Keratinocyte (primary cell): ENCODE results near the gene ANKRD2. TPM values are rescaled to one million over a fixed set of nuclear protein-coding genes. Genes with fewer than 3 reads are reported as not detected.

Source experiments
- DNase-seq: peaks from one replicate; pipeline ENCODE4 v3.0.0-alpha.2; 2011; ENCODE audit warnings: low read depth, missing footprints, low spot score
- FAIRE-seq: peaks from 2 replicates; lab custom pipeline; 2011; peaks lifted over from hg19 to GRCh38; lab: Jason Lieb, UNC
- H2AFZ ChIP-seq: 2 replicates; pipeline ENCODE4 v1.6.0; 2012; ENCODE audit warnings: low read length, control low read depth, inconsistent platforms; ENCODE audit not compliant: control insufficient read depth
- H3K27ac ChIP-seq: 2 replicates; pipeline ENCODE4 v1.5.1; 2011; ENCODE audit warnings: low read length; ENCODE audit not compliant: control insufficient read depth, insufficient read depth
- H3K27me3 ChIP-seq: 3 replicates; pipeline ENCODE4 v1.6.0; 2011; ENCODE audit warnings: low read length; ENCODE audit not compliant: control insufficient read depth, insufficient read depth; ENCODE audit errors: extremely low read depth
- H3K36me3 ChIP-seq, 2 experiments: 2 replicates in 1 of 2; 3 replicates in 1 of 2; pipeline ENCODE4 v1.5.1; 2011; ENCODE audit warnings: low read length in 2 of 2, mild to moderate bottlenecking in 1 of 2; ENCODE audit not compliant: control insufficient read depth in 2 of 2, insufficient read depth in 2 of 2; ENCODE audit errors: extremely low read depth in 1 of 2
- H3K4me1 ChIP-seq: 3 replicates; pipeline ENCODE4 v1.5.1; 2011; ENCODE audit warnings: low read length; ENCODE audit not compliant: control insufficient read depth, insufficient read depth; ENCODE audit errors: extremely low read depth
- H3K4me2 ChIP-seq: 3 replicates; pipeline ENCODE4 v1.6.0; 2011; ENCODE audit warnings: low read depth, low read length; ENCODE audit not compliant: control insufficient read depth, insufficient read depth; ENCODE audit errors: extremely low read depth
- H3K4me3 ChIP-seq, 3 experiments: fragments of 200-600 bp in 1 of 3; sonication (generic) in 1 of 3; 2 replicates in 2 of 3; 3 replicates in 1 of 3; pipeline ENCODE4 v1.5.1; 2011 to 2016; ENCODE audit warnings: low read length in 3 of 3, mild to moderate bottlenecking in 3 of 3, control low read depth in 2 of 3, inconsistent platforms in 1 of 3, low read depth in 1 of 3, mixed read lengths in 1 of 3, mixed run types in 1 of 3, moderate library complexity in 1 of 3; ENCODE audit not compliant: control insufficient read depth in 2 of 3, insufficient read depth in 2 of 3; ENCODE audit errors: extremely low read depth in 1 of 3
- H3K79me2 ChIP-seq: 2 replicates; pipeline ENCODE4 v1.6.0; 2012; ENCODE audit warnings: low read length; ENCODE audit not compliant: control insufficient read depth, insufficient read depth
- H3K9ac ChIP-seq: 3 replicates; pipeline ENCODE4 v1.6.0; 2011; ENCODE audit warnings: low read length; ENCODE audit not compliant: control insufficient read depth, insufficient read depth; ENCODE audit errors: extremely low read depth
- H3K9me1 ChIP-seq: 3 replicates; pipeline ENCODE4 v1.6.0; 2011; ENCODE audit warnings: low read length; ENCODE audit not compliant: control insufficient read depth, insufficient read depth; ENCODE audit errors: extremely low read depth
- H3K9me3 ChIP-seq: 2 replicates; pipeline ENCODE4 v1.5.1; 2012; ENCODE audit warnings: low read depth, low read length; ENCODE audit not compliant: control insufficient read depth
- H4K20me1 ChIP-seq: 3 replicates; pipeline ENCODE4 v1.6.0; 2011; ENCODE audit warnings: low read length; ENCODE audit not compliant: control insufficient read depth, insufficient read depth; ENCODE audit errors: extremely low read depth
- CTCF ChIP-seq, 3 experiments: IDR thresholded peaks in 1 of 3; conservative IDR thresholded peaks in 1 of 3; optimal IDR thresholded peaks in 1 of 3; 2 replicates in 2 of 3; 3 replicates in 1 of 3; pipeline versions ENCODE3 to v1.5.1; 2011; ENCODE audit warnings: low read length in 3 of 3, mild to moderate bottlenecking in 3 of 3, moderate library complexity in 2 of 3, control low read depth in 1 of 3, inconsistent platforms in 1 of 3; ENCODE audit not compliant: insufficient read depth in 2 of 3; ENCODE audit errors: extremely low read depth in 1 of 3
- EZH2 ChIP-seq: IDR thresholded peaks from one replicate; pipeline ENCODE4 v1.6.1; 2012; ENCODE audit warnings: inconsistent platforms, mild to moderate bottlenecking, low read length, moderate library complexity
- dilution Hi-C: fragments of 300-500 bp; cut with MboI; formaldehyde crosslinking; loops from one replicate; pipeline ENCODE4 v1.7.0; 2020; ENCODE audit warnings: low sequenced_read_pairs; ENCODE audit not compliant: extremely low pct_ligation_motif_present
- polyA plus RNA-seq, 5 experiments: library from polyadenylated mRNA; depleted of rRNA in 3 of 5; stranded (reverse) in 3 of 5; stranded (forward) in 1 of 5; unstranded in 1 of 5; fragments of >200 nt; gene quantifications; 1 replicate in 1 of 5; 2 replicates in 3 of 5; 3 replicates in 1 of 5; pipeline versions ENCODE4 v1.2.1 to v1.2.3, GENCODE V29; 2011 to 2012; ENCODE audit warnings: missing spikeins in 2 of 5, low read depth in 1 of 5, low replicate concordance in 1 of 5

ANKRD2 gene
- polyA plus RNA-seq, 1 donor (not counting 4 experiments of a cell fraction or from before 2014, with no cell fraction given): 0.38 TPM

- dilution Hi-C loops: no loop called here
- Histone ChIP-seq H4K20me1 (no peaks in the 10 kb centered on the region), H3K9me1 (no peaks in the 10 kb centered on the region), H3K79me2 (no peaks in the 10 kb centered on the region), H3K4me1 (peaks cover 17% of the 10 kb centered on the region), H3K27ac (no peak overlapping the region), H3K36me3 (no peaks in the 10 kb centered on the region), H3K4me3 (no peak overlapping the region), H2AFZ (no peak overlapping the region), H3K9ac (no peak overlapping the region), H3K27me3 (no peaks in the 10 kb centered on the region), H3K4me2 (no peak overlapping the region), H3K9me3 (no peaks in the 10 kb centered on the region)
- TF ChIP-seq EZH2 (no peak), CTCF (optimal IDR thresholded peaks at IDR 0.05 in 1 of 3, IDR thresholded peaks at IDR 0.05 in 1 of 3, conservative IDR thresholded peaks at IDR 0.05 in 1 of 3; ENCODE audit: extremely low read depth in 1 of 3, insufficient read depth in 2 of 3, low read length in 3 of 3) (no peak)
- DNase-seq (no peak), FAIRE-seq (no peak)
Measured at GRCh38 chr10:97600616-97601015, 28.0 kb downstream of the ANKRD2 start.

DNA sequence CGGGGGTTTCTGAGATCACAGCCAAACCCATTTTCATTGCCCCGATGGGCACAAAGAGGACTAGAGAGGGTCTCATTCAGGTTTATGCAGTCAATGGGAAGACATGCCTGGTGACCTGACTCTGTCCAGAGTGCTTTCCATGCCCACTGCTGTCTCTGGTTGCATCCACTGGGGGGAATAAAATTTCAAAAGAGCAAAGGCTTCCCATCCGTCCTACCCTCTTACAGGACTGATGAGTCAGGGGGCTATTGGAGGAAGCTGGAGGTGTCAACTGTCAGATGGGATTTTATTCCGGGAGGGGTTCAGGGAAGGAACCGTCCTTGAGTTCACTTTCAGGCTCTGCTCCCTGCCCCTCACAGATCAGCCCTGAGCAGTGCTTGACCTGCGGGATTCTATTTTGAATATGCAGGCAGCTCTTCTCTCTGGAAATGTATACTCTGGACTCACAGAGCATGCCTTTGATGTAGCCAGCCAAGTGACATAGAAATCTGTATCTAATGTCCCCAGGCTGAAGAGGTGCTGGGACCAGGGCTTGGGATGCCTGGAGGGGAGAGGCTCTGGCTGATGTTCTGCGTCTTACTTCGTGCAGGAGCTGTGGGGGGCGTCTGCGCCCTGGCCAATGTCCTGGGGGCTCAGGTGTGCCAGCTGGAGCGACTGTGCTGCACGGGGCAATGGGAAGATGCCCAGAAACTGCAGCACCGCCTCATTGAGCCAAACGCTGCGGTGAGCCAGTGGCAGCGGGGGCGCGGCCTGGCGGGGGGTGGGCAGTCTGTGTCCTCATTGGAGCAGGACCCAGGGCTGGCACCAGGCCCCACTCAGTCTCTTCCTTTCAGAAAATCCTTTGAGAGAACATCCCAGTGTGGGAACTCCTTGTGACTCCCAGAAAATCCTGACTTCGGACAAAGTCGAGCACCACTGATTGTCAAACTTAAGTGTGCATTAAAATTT, 29.0 kb downstream of the ANKRD2 start:
- no peak for FAIRE-seq
- H3K4me1 ChIP-seq: peaks cover 8% of the 10 kb centered on the region
- H3K27me3 ChIP-seq: no peaks in the 10 kb centered on the region
- dilution Hi-C loops: no loop called here
- H2AFZ ChIP-seq: no peak overlapping the region
- H3K79me2 ChIP-seq: no peaks in the 10 kb centered on the region
- DNase-seq: no peak
- no peak overlapping the region for H3K4me3 ChIP-seq
- no peaks in the 10 kb centered on the region for H4K20me1 ChIP-seq
- no peaks in the 10 kb centered on the region for H3K9me3 ChIP-seq
- no peak overlapping the region for H3K4me2 ChIP-seq
- no peaks in the 10 kb centered on the region for H3K36me3 ChIP-seq
- H3K27ac ChIP-seq: no peak overlapping the region
- no peak overlapping the region for H3K9ac ChIP-seq
- TF ChIP-seq CTCF (optimal IDR thresholded peaks at IDR 0.05 in 1 of 3, IDR thresholded peaks at IDR 0.05 in 1 of 3, conservative IDR thresholded peaks at IDR 0.05 in 1 of 3; ENCODE audit: extremely low read depth in 1 of 3, insufficient read depth in 2 of 3, low read length in 3 of 3) (no peak), EZH2 (no peak)
- H3K9me1 ChIP-seq: no peaks in the 10 kb centered on the region
